Calu3 (cell line): Measurements from ENCODE around the gene SMG5. TPM values are rescaled to one million over a fixed set of nuclear protein-coding genes. Genes with fewer than 3 reads are reported as not detected.

Experiments used
- BruUV-seq: library from RNA; stranded (reverse); fragments of 400-500 nt; replicated peaks from 2 replicates; lab custom pipeline; 2021; lab: Mats Ljungman, UMichigan
- CTCF ChIA-PET: fragments of 300-600 bp; sonication (Branson Sonifier 250); formaldehyde crosslinking; loops from one replicate; lab custom pipeline; 2022; ENCODE audit warnings: antibody characterized with exemption; lab: Charles Lee
- DNase-seq: peaks from one replicate; pipeline ENCODE4 v3.0.0; 2022
- H3K27ac Mint-ChIP-seq: one replicate; pipeline ENCODE4 v1.8.0; 2022; ENCODE audit warnings: mixed read lengths; ENCODE audit not compliant: unreplicated experiment
- H3K27me3 Mint-ChIP-seq: one replicate; pipeline ENCODE4 v1.8.0; 2022; ENCODE audit warnings: mixed read lengths; ENCODE audit not compliant: unreplicated experiment
- H3K36me3 Mint-ChIP-seq: one replicate; pipeline ENCODE4 v1.8.0; 2022; ENCODE audit warnings: mild to moderate bottlenecking, moderate library complexity, mixed read lengths; ENCODE audit not compliant: insufficient read depth, unreplicated experiment
- H3K4me1 Mint-ChIP-seq: one replicate; pipeline ENCODE4 v1.8.0; 2022; ENCODE audit warnings: mild to moderate bottlenecking, low read depth, mixed read lengths; ENCODE audit not compliant: unreplicated experiment
- H3K4me3 Mint-ChIP-seq: one replicate; pipeline ENCODE4 v1.8.0; 2022; ENCODE audit warnings: mild to moderate bottlenecking, low read depth, moderate library complexity, mixed read lengths; ENCODE audit not compliant: unreplicated experiment
- H3K9me3 Mint-ChIP-seq: one replicate; pipeline ENCODE4 v1.8.0; 2022; ENCODE audit warnings: low read depth, mixed read lengths; ENCODE audit not compliant: unreplicated experiment
- intact Hi-C: fragments of 100-400 bp; cut with micrococcal nuclease; formaldehyde crosslinking; loops from one replicate; pipeline ENCODE4 v1.10.0; 2022; ENCODE audit not compliant: unreplicated experiment
- total RNA-seq: library from RNA; stranded (reverse); gene quantifications from 2 replicates; pipeline ENCODE4 v1.2.3, GENCODE V29; 2022
- TF ChIP-seq, protein P1 (sequence below): fragments of 200-600 bp; IDR thresholded peaks from one replicate; pipeline ENCODE4 v1.8.0; 2022; ENCODE audit warnings: antibody characterized with exemption; ENCODE audit not compliant: unreplicated experiment

SMG5 gene
- total RNA-seq, 1 experiment from 2014 or later: 118 TPM

- BruUV-seq: no TSS peak
- intact Hi-C loops: no loop called here
- Mint-ChIP-seq H3K4me1 (no peaks in the 10 kb centered on the region), H3K27me3 (no peaks in the 10 kb centered on the region), H3K27ac (no peak overlapping the region), H3K36me3 (peaks cover 22% of the 10 kb centered on the region), H3K4me3 (no peak overlapping the region), H3K9me3 (no peaks in the 10 kb centered on the region)
- DNase-seq: no peak
- TF ChIP-seq, protein P1, sequence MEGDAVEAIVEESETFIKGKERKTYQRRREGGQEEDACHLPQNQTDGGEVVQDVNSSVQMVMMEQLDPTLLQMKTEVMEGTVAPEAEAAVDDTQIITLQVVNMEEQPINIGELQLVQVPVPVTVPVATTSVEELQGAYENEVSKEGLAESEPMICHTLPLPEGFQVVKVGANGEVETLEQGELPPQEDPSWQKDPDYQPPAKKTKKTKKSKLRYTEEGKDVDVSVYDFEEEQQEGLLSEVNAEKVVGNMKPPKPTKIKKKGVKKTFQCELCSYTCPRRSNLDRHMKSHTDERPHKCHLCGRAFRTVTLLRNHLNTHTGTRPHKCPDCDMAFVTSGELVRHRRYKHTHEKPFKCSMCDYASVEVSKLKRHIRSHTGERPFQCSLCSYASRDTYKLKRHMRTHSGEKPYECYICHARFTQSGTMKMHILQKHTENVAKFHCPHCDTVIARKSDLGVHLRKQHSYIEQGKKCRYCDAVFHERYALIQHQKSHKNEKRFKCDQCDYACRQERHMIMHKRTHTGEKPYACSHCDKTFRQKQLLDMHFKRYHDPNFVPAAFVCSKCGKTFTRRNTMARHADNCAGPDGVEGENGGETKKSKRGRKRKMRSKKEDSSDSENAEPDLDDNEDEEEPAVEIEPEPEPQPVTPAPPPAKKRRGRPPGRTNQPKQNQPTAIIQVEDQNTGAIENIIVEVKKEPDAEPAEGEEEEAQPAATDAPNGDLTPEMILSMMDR: no peak
- CTCF ChIA-PET: no interaction called here
Measured at GRCh38 chr1:156236164-156236563, 46.5 kb downstream of the SMG5 start.

DNA sequence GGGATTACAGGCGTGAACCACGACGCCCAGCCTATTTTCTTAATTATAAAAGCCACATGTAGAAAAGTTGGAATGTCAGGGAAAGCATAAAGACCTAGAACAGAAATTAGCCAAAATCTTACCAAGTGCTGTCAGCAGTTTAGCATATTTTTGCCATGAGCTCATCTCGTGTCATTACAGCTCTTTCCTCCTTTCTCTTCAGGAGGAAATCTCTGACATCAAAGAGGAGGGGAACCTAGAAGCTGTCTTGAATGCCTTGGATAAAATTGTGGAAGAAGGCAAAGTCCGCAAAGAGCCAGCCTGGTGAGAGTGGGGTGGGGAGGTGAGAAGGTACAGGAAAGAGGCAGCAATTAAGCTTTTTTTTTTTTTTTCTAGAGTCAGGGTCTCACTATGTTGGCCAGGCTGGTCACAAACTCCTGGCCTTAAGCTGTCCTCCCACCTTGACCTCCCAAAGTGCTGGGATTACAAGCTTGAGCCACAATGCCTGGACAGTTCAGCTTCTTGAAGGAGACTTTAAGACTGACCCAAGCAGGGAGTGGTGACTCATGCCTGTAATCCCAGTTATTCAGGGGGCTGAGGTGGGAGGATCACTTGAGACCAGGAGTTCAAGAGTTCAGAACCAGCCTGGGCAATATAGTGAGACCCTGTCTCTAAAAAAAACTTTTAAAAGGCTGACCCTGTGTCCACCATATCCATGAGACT, 49.0 kb downstream of the SMG5 start:
- BruUV-seq: no TSS peak
- TF ChIP-seq, protein P1: no peak
- Mint-ChIP-seq H3K27ac (no peak overlapping the region), H3K4me3 (no peak overlapping the region), H3K27me3 (no peaks in the 10 kb centered on the region), H3K4me1 (no peaks in the 10 kb centered on the region), H3K9me3 (no peaks in the 10 kb centered on the region), H3K36me3 (peaks cover 14% of the 10 kb centered on the region)
- CTCF ChIA-PET: interaction anchor here (0.6 to 0.7 kb wide), 2 partner anchors 8 to 1564 kb away, joined by 7 read pairs; no protein-coding TSS in a partner anchor
- intact Hi-C loops: no loop called here
- DNase-seq: no peak

- Mint-ChIP-seq H3K27me3 (no peaks in the 10 kb centered on the region), H3K4me3 (no peak overlapping the region), H3K9me3 (no peaks in the 10 kb centered on the region), H3K36me3 (peaks cover 21% of the 10 kb centered on the region), H3K27ac (no peak overlapping the region), H3K4me1 (no peaks in the 10 kb centered on the region)
- TF ChIP-seq, protein P1: no peak
- intact Hi-C loops: no loop called here
- no TSS peak for BruUV-seq
- no peak for DNase-seq
- CTCF ChIA-PET: interaction anchor here (0.5 to 1.3 kb wide), 4 partner anchors 9 to 264 kb away, joined by 3 to 5 read pairs (median 4); no protein-coding TSS in a partner anchor
Measured at GRCh38 chr1:156232201-156232894, 50.3 kb downstream of the SMG5 start.

DNA sequence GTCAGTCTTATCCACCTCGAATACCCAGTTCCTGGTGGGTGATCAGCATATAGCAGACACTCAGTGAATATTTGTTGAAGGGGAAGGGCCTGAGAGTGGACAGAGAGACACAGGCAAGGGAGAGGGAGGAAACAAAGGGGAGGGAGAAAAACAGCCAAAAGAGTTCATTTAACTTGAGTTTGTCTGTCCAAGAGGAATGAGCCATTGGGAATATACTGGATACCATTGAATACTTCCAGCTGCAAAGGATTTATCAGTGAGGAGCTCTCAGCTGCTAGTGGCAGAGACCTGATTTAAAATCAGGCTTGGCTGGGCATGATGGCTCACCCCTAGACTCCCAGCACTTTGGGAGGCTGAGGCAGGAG, 52.2 kb downstream of the SMG5 start:
- DNase-seq: no peak
- TF ChIP-seq, protein P1: no peak
- no peaks in the 10 kb centered on the region for H3K9me3 Mint-ChIP-seq
- CTCF ChIA-PET: interaction anchor here (0.7 to 1.4 kb wide), 3 partner anchors 18 to 85 kb away, joined by 3 to 9 read pairs (median 6); partner anchors contain the start of gene PAQR6
- no peaks in the 10 kb centered on the region for H3K27me3 Mint-ChIP-seq
- BruUV-seq: no TSS peak
- no peak overlapping the region for H3K27ac Mint-ChIP-seq
- H3K4me1 Mint-ChIP-seq: no peaks in the 10 kb centered on the region
- no peak overlapping the region for H3K4me3 Mint-ChIP-seq
- H3K36me3 Mint-ChIP-seq: peaks cover 21% of the 10 kb centered on the region
- intact Hi-C loops: no loop called here
